Stimulated activated CD4-positive, alpha-beta T cell treated with anti-CD3 and anti-CD28 coated beads, Interleukin-1b, Interleukin-23, amount 100 ng/mL, for 1 hour (primary cell): ENCODE measurements around the gene ATP6V0E1.
"Not testable (repeated sequence)": the region's sequence is repeated elsewhere in the genome, so short reads cannot be mapped to it uniquely, and the experiment has no call there.

Source experiments
- DNase-seq, 2 donors: peaks; one replicate each; pipeline ENCODE4 v3.0.0-alpha.2; 2020; ENCODE audit warnings: low read depth in 2 of 2

Gene ATP6V0E1

DNA sequence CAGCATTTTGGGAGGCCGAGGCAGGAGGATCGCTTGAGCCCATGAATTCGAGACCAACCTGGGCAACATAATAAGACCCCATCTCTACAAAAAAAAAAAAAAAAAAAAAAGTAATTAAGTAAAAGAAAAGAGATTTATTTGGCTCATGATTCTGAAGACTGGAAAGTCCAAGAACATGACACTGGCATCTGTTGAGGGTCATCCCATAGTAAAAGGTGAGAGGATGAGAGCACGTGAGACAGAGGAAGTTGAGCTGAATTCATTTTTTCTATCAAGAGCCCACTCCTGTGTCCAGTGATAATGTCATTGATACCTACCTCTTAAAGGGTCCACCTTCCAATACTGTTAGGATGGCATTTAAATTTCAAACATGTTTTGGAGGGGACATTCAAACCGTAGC lies 92.4 kb downstream of the ATP6V0E1 start:
- DNase-seq: no peak

DNA sequence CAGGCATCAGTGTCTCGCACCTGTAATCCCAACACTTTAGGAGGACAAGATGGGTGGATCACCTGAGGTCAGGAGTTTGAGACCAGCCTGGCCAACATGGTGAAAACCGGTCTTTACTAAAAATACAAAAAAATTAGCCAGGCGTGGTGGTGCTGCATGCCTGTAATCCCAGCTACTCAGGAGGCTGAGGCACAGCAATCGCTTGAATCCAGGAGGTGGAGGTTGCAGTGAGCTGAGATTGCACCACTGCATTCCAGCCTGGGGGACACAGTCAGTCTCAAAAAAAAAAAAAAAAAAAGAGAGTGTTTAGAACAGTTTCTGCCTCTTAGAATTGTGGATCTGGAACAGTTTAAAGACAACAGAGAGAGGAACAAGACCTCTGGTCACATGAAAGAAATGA lies 92.9 kb downstream of the ATP6V0E1 start:
- DNase-seq: not testable (repeated sequence)

DNA sequence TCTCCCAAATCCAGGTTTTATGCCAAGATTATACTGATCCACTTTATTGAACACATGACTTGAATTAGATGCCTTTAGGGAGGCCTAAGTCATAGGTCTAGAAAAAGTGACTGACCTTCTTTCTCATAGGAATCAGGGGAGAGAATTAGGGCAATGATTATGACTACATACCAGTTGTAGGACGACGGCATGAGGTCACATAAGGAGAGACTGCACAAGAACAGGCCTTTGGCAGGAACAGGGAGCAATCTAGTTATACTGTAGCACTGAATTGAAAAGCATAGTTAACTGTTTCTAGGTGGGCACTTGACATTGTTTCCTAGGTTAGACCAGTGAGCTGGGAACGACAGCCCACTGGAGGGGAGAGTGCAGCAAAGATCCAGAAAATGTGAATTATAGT lies 95.3 kb downstream of the ATP6V0E1 start:
- DNase-seq: no peak
